ENCODE measurements around the gene MDC1.
"Not testable (repeated sequence)": the region's sequence is repeated elsewhere in the genome, so short reads cannot be mapped to it uniquely, and the experiment has no call there.

Gene MDC1

DNA sequence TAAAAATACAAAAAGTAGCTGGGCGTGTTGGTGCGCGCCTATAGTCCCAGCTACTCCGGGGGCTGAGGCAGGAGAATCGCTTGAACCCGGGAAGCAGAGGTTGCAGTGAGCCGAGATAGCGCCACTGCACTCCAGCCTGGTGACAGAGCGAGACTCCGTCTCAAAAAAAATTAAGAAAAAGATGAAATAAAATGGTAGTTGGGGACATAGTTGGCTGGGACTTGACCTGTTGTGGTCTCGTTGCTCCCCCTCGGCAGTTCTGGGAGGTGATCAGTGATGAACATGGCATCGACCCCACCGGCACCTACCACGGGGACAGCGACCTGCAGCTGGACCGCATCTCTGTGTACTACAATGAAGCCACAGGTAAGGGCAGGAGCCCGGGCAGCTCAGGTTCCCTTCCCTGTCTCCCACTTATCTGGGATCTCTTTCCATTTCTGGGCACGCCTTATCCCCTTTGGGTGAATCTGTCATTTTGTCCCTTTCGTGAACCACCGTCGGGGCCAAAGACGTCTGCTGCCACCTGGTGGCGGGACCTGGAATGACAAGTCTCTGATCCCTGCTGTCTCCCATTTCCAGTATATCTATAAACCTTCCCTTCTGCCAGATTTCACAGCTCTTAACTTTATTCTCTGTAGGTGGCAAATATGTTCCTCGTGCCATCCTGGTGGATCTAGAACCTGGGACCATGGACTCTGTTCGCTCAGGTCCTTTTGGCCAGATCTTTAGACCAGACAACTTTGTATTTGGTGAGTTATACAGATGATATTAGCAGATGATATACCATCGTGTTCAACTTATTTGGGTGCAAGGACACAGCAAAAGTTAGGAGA lies 5.4 kb upstream of the MDC1 start:
- H3K27me3 ChIP-seq (ENCODE audit: low read depth, low read length): no peaks in the 10 kb centered on the region
- H3K9ac ChIP-seq (ENCODE audit: low read length): peak overlapping the region; percentile 93
- peak overlapping the region; percentile 98 for H3K27ac ChIP-seq (ENCODE audit: low read length)
- no peaks in the 10 kb centered on the region for H3K9me3 ChIP-seq (ENCODE audit: insufficient read depth, low read length)
- peaks cover 75% of the 10 kb centered on the region for H3K79me2 ChIP-seq (ENCODE audit: low read length)
- peak overlapping the region; percentile 99 for H3K4me3 ChIP-seq (ENCODE audit: low read length)
- peaks cover 32% of the 10 kb centered on the region for H3K36me3 ChIP-seq (replicated peaks; ENCODE audit: low read depth, low read length)
- peaks cover 48% of the 10 kb centered on the region for H4K20me1 ChIP-seq (ENCODE audit: insufficient read depth, low read length)
- no peak for TF ChIP-seq EZH2phosphoT487 (IDR thresholded peaks at IDR 0.05; ENCODE audit: low read depth)
- TF ChIP-seq, protein P1, sequence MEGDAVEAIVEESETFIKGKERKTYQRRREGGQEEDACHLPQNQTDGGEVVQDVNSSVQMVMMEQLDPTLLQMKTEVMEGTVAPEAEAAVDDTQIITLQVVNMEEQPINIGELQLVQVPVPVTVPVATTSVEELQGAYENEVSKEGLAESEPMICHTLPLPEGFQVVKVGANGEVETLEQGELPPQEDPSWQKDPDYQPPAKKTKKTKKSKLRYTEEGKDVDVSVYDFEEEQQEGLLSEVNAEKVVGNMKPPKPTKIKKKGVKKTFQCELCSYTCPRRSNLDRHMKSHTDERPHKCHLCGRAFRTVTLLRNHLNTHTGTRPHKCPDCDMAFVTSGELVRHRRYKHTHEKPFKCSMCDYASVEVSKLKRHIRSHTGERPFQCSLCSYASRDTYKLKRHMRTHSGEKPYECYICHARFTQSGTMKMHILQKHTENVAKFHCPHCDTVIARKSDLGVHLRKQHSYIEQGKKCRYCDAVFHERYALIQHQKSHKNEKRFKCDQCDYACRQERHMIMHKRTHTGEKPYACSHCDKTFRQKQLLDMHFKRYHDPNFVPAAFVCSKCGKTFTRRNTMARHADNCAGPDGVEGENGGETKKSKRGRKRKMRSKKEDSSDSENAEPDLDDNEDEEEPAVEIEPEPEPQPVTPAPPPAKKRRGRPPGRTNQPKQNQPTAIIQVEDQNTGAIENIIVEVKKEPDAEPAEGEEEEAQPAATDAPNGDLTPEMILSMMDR (IDR thresholded peaks at IDR 0.05; ENCODE audit: low read depth, low read length): peak; percentile 74
- peaks cover 19% of the 10 kb centered on the region for H3K4me1 ChIP-seq (ENCODE audit: low read length)
- peak overlapping the region; percentile 88 for H3K4me2 ChIP-seq (ENCODE audit: low read length)
- no peak overlapping the region for H2AFZ ChIP-seq (ENCODE audit: low read depth, low read length)

DNA sequence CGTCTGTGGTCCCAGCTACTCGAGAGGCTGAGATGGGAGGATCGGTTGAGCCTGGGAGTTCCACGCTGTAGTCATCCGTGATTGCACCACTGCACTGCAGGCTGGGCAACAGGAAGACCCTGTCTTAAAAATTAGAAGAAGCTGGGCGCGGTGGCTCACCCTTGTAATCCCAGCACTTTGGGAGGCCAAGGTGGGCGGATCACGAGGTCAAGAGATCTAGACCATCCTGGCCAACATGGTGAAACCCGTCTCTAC lies 4.9 kb upstream of the MDC1 start:
- Histone ChIP-seq H3K9ac (ENCODE audit: low read length) (peak overlapping the region; percentile 93), H3K27ac (ENCODE audit: low read length) (peak overlapping the region; percentile 98), H3K79me2 (ENCODE audit: low read length) (peaks cover 75% of the 10 kb centered on the region), H3K36me3 (replicated peaks; ENCODE audit: low read depth, low read length) (peaks cover 32% of the 10 kb centered on the region), H3K4me2 (ENCODE audit: low read length) (peak overlapping the region; percentile 88), H3K4me1 (ENCODE audit: low read length) (peaks cover 19% of the 10 kb centered on the region), H3K4me3 (ENCODE audit: low read length) (peak overlapping the region; percentile 99), H4K20me1 (ENCODE audit: insufficient read depth, low read length) (peaks cover 48% of the 10 kb centered on the region)
- H3K27me3 ChIP-seq (ENCODE audit: low read depth, low read length); H3K9me3 ChIP-seq (ENCODE audit: insufficient read depth, low read length); H2AFZ ChIP-seq (ENCODE audit: low read depth, low read length): not testable (repeated sequence)

DNA sequence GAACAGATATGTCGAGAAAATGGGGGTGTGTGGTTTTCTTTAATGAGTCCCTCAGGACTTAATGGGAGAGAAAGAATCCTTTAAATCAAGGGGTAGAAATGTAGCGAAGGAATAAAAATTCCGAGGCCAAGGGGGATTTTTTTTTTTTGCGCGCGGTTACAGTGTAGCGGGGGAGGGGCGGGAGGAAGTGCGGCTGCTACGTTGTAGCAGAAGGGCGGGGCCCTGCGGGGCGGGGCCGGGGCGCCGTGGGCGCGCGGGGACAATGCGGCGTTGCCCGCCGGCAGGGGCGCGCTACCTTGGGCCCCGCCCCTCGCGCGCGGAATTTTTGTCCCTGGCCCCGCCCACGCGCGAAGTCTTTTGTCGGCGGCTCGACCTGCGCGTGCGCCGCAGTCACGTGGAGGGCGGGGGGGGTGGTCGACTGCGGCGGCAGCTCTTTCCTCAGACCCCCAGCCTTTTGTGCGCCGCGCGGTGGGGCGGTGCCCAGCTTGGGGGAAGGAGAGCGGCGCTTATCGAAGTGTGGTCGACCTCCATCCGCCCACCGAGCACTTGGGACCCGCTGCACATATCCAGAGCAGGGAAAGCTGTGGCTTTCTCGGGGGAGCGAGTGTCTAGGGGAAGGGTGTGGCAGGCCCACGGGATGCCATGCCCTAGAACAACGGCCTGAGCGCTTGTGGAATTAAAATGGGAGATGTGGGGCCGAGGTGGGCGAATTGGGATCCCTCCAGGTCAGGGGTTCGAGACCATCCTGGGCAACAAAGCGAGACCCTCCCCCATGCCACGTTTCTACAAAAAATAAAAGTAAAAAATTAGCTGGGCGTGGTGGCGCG lies 4.3 kb upstream of the MDC1 start:
- Histone ChIP-seq H3K36me3 (replicated peaks; ENCODE audit: low read depth, low read length) (peaks cover 32% of the 10 kb centered on the region), H3K4me1 (ENCODE audit: low read length) (peaks cover 21% of the 10 kb centered on the region), H4K20me1 (ENCODE audit: insufficient read depth, low read length) (peaks cover 48% of the 10 kb centered on the region), H3K27ac (ENCODE audit: low read length) (peak overlapping the region; percentile 98), H3K9ac (ENCODE audit: low read length) (peak overlapping the region; percentile 100), H3K27me3 (ENCODE audit: low read depth, low read length) (no peaks in the 10 kb centered on the region), H3K79me2 (ENCODE audit: low read length) (peaks cover 78% of the 10 kb centered on the region), H3K4me3 (ENCODE audit: low read length) (peak overlapping the region; percentile 99), H2AFZ (ENCODE audit: low read depth, low read length) (no peak overlapping the region), H3K4me2 (ENCODE audit: low read length) (peak overlapping the region; percentile 88), H3K9me3 (ENCODE audit: insufficient read depth, low read length) (no peaks in the 10 kb centered on the region)
- no peak for TF ChIP-seq EZH2phosphoT487 (IDR thresholded peaks at IDR 0.05; ENCODE audit: low read depth)
- TF ChIP-seq, protein P1 (IDR thresholded peaks at IDR 0.05; ENCODE audit: low read depth, low read length): no peak

DNA sequence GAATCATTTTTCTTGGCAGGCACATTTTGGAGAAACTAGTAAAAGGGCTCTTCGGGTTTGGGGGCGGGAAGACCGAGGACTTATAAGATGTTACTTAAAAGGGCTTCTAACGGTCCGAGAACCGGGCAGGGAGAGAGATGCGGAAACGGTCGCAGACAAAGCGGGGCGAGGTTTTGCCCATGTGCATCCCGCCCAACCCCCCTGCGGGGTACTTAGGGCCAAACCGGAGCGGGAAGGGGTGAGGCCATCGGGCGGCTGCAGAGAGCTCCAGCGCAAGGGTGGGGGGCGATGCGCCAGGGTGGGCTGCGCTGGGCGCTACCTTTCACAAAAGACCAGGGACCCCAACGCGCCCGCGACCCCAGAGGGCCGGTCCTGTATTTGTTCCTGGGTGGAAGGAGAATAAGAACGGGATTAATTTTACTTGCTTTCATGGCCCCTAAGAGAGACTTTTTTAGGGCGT lies 3.7 kb upstream of the MDC1 start:
- no peak for TF ChIP-seq EZH2phosphoT487 (IDR thresholded peaks at IDR 0.05; ENCODE audit: low read depth)
- TF ChIP-seq, protein P1 (IDR thresholded peaks at IDR 0.05; ENCODE audit: low read depth, low read length): no peak
- Histone ChIP-seq H3K27ac (ENCODE audit: low read length) (peak overlapping the region; percentile 98), H3K4me3 (ENCODE audit: low read length) (peak overlapping the region; percentile 99), H3K79me2 (ENCODE audit: low read length) (peaks cover 78% of the 10 kb centered on the region), H3K27me3 (ENCODE audit: low read depth, low read length) (no peaks in the 10 kb centered on the region), H3K4me1 (ENCODE audit: low read length) (peaks cover 28% of the 10 kb centered on the region), H4K20me1 (ENCODE audit: insufficient read depth, low read length) (peaks cover 44% of the 10 kb centered on the region), H2AFZ (ENCODE audit: low read depth, low read length) (no peak overlapping the region), H3K4me2 (ENCODE audit: low read length) (peak overlapping the region; percentile 66), H3K9me3 (ENCODE audit: insufficient read depth, low read length) (no peaks in the 10 kb centered on the region), H3K36me3 (replicated peaks; ENCODE audit: low read depth, low read length) (peaks cover 30% of the 10 kb centered on the region), H3K9ac (ENCODE audit: low read length) (peak overlapping the region; percentile 100)

Data from OCI-LY3 (cell line).